NCI-H1930 (cell line): ENCODE results near the gene GSDMA.
A peak's percentile ranks its signal among the peaks of the same experiment; 100 is the strongest.

Experiments used
- DNase-seq, 2 experiments: peaks; one replicate each; lab custom pipeline; 2025; lab: John Stamatoyannopoulos, UW

The GSDMA gene

GRCh38 chr17:39962642-39963220 lies at the start of gene GSDMA:
GSDMA (plus strand) TSS chr17:39963004; CDS start chr17:39965688, 2,684 bp downstream.
- no peak for DNase-seq

- DNase-seq, result no peak
Observed at GRCh38 chr17:39913989-39914388, 48.8 kb upstream of the GSDMA start.

- no peak for DNase-seq
Observed at GRCh38 chr17:39915559-39915958, 47.2 kb upstream of the GSDMA start.

GRCh38 chr17:39916918-39917317 lies 45.9 kb upstream of the GSDMA start:
- no peak for DNase-seq

GRCh38 chr17:39919087-39919683 lies 43.6 kb upstream of the GSDMA start:
- no peak for DNase-seq

- no peak for DNase-seq
Observed at GRCh38 chr17:39920218-39921210, 42.3 kb upstream of the GSDMA start.

- DNase-seq, result no peak
Observed at GRCh38 chr17:39921323-39921722, 41.5 kb upstream of the GSDMA start.

GRCh38 chr17:39922006-39922405 lies 40.8 kb upstream of the GSDMA start:
- DNase-seq, result no peak

- no peak for DNase-seq
Observed at GRCh38 chr17:39923230-39923629, 39.6 kb upstream of the GSDMA start.

- no peak for DNase-seq
Observed at GRCh38 chr17:39923836-39924690, 38.7 kb upstream of the GSDMA start.

GRCh38 chr17:39924691-39925055 lies 38.1 kb upstream of the GSDMA start:
- no peak for DNase-seq

- DNase-seq, result no peak
Observed at GRCh38 chr17:39925282-39926134, 37.3 kb upstream of the GSDMA start.

GRCh38 chr17:39926135-39926587 lies 36.6 kb upstream of the GSDMA start:
- no peak for DNase-seq

GRCh38 chr17:39926588-39927100 lies 36.2 kb upstream of the GSDMA start:
- DNase-seq, result no peak

GRCh38 chr17:39927101-39927928 lies 35.5 kb upstream of the GSDMA start, which contains the start of the genes LRRC3C and ORMDL3:
LRRC3C (plus strand) TSS chr17:39927732; CDS start chr17:39941524, 13,792 bp downstream.
ORMDL3 (minus strand) TSS chr17:39927601; CDS start chr17:39924203, 3,398 bp downstream.
- peak; percentile 73 to 88 for DNase-seq

GRCh38 chr17:39927929-39928857 lies 34.6 kb upstream of the GSDMA start:
- no peak for DNase-seq

GRCh38 chr17:39928858-39929645 lies 33.8 kb upstream of the GSDMA start:
- no peak for DNase-seq
